IPS DF 6.9 (cell line): Measurements from ENCODE around the gene SRD5A1.

Experiments
- DNase-seq: peaks from one replicate; pipeline ENCODE4 v3.0.0-alpha.2; 2013; ENCODE audit warnings: low read depth, low spot score
- H3K27ac ChIP-seq: one replicate; pipeline ENCODE4 v1.5.1; 2013; ENCODE audit warnings: low read length, control low read depth
- H3K27me3 ChIP-seq: 2 replicates; pipeline ENCODE4 v1.6.1; 2013; ENCODE audit warnings: mild to moderate bottlenecking, low read length; ENCODE audit not compliant: control insufficient read depth, insufficient read depth
- H3K36me3 ChIP-seq: 2 replicates; pipeline ENCODE4 v1.6.1; 2013; ENCODE audit warnings: low read length; ENCODE audit not compliant: control insufficient read depth, insufficient read depth
- H3K4me1 ChIP-seq: 2 replicates; pipeline ENCODE4 v1.6.1; 2013; ENCODE audit warnings: low read length; ENCODE audit not compliant: control insufficient read depth, insufficient read depth
- H3K4me3 ChIP-seq: 2 replicates; pipeline ENCODE4 v1.5.1; 2013; ENCODE audit warnings: mild to moderate bottlenecking, low read length
- H3K9me3 ChIP-seq: 2 replicates; pipeline ENCODE4 v1.6.1; 2013; ENCODE audit warnings: low read length, inconsistent platforms; ENCODE audit not compliant: control insufficient read depth, insufficient read depth
- WGBS: extraction: QIAGEN DNeasy Blood & Tissue Kit; methylation state at CpG from one replicate; pipeline ENCODE4 v1.1.7; 2013; ENCODE audit warnings: mixed read lengths, missing lambda C conversion rate; ENCODE audit not compliant: insufficient read length, insufficient coverage; 5-methylcytosine and 5-hydroxymethylcytosine counted together

Gene SRD5A1

DNA sequence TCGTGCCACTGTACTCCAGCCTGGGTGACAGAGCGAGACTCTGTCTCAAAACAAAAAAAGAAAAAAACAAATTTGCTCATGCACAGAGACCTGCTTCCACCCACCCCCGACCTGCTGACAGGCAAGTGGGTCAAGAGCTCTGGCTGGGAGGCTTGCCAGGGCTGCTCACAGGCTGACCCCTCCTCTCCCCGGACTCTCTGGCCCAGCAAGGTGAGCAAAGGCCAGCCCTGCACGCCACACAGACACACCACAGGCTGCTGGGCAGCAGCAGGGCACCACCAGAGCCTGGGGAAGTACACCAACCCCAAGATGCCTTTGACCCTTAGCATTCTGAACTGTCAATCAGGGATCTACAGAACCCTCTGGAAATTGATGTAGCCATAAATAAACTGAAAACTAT is 29.6 kb upstream of the SRD5A1 start:
- WGBS: no CpG with 5 or more reads among the region's 5 CpGs
- no peaks in the 10 kb centered on the region for H3K4me1 ChIP-seq
- H3K4me3 ChIP-seq: no peak overlapping the region
- H3K36me3 ChIP-seq: peaks cover 46% of the 10 kb centered on the region
- no peak for DNase-seq
- H3K27me3 ChIP-seq: no peaks in the 10 kb centered on the region; the same call in 1 of the 2 replicates
- H3K27ac ChIP-seq: no peak overlapping the region
- H3K9me3 ChIP-seq: no peaks in the 10 kb centered on the region

- Histone ChIP-seq H3K4me3 (no peak overlapping the region), H3K9me3 (no peaks in the 10 kb centered on the region), H3K36me3 (peaks cover 46% of the 10 kb centered on the region), H3K4me1 (no peaks in the 10 kb centered on the region), H3K27me3 (no peaks in the 10 kb centered on the region; the same call in 1 of the 2 replicates), H3K27ac (no peak overlapping the region)
- DNase-seq: no peak
- WGBS: no CpG with 5 or more reads among the region's 6 CpGs
Measured at GRCh38 chr5:6604341-6604740, 28.9 kb upstream of the SRD5A1 start.

- H3K27ac ChIP-seq: no peak overlapping the region
- no peaks in the 10 kb centered on the region for H3K4me1 ChIP-seq
- WGBS: no CpG with 5 or more reads among the region's 12 CpGs
- no peak for DNase-seq
- H3K36me3 ChIP-seq: peaks cover 42% of the 10 kb centered on the region
- no peaks in the 10 kb centered on the region; the same call in 1 of the 2 replicates for H3K27me3 ChIP-seq
- H3K4me3 ChIP-seq: no peak overlapping the region
- H3K9me3 ChIP-seq: no peaks in the 10 kb centered on the region
Measured at GRCh38 chr5:6604946-6605345, 28.3 kb upstream of the SRD5A1 start.

GRCh38 chr5:6606884-6607558 is 26.2 kb upstream of the SRD5A1 start:
- no peaks in the 10 kb centered on the region for H3K4me1 ChIP-seq
- DNase-seq: no peak
- H3K27me3 ChIP-seq: no peaks in the 10 kb centered on the region; the same call in 1 of the 2 replicates
- 100% methylated on average over 1 of the region's 9 CpGs for WGBS
- H3K36me3 ChIP-seq: peaks cover 50% of the 10 kb centered on the region
- no peak overlapping the region for H3K4me3 ChIP-seq
- H3K27ac ChIP-seq: no peak overlapping the region
- no peaks in the 10 kb centered on the region for H3K9me3 ChIP-seq

GRCh38 chr5:6607559-6607936 is 25.7 kb upstream of the SRD5A1 start:
- Histone ChIP-seq H3K36me3 (peaks cover 49% of the 10 kb centered on the region), H3K4me3 (no peak overlapping the region), H3K9me3 (no peaks in the 10 kb centered on the region), H3K27me3 (no peaks in the 10 kb centered on the region; the same call in 1 of the 2 replicates), H3K27ac (no peak overlapping the region), H3K4me1 (no peaks in the 10 kb centered on the region)
- WGBS: no CpG with 5 or more reads among the region's 5 CpGs
- no peak for DNase-seq

DNA sequence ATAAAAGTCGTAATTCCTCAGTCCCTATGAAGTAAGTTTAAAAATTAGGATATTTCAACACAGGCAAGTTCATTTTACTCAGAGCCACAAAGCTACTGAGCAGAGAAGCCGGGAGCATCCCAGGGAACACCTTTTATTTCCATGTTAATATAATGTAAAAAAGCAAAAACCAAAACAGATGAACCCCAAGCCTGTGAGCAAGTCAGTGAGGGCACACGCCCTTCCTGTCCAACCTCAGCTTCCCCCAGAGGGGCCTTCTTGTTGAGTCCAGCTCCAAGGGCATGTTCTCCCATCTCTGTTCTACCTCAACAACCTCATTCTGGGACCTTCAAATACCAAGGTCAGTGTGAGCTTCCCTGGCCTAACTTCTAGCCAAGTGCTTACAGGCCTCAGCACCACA is 25.2 kb upstream of the SRD5A1 start:
- DNase-seq: no peak
- H3K4me3 ChIP-seq: no peak overlapping the region
- H3K27me3 ChIP-seq: no peaks in the 10 kb centered on the region; the same call in 1 of the 2 replicates
- H3K27ac ChIP-seq: no peak overlapping the region
- H3K36me3 ChIP-seq: peaks cover 52% of the 10 kb centered on the region
- H3K9me3 ChIP-seq: no peaks in the 10 kb centered on the region
- no peaks in the 10 kb centered on the region for H3K4me1 ChIP-seq
- no CpG with 5 or more reads among the region's 3 CpGs for WGBS

- no CpG with 5 or more reads among the region's 20 CpGs for WGBS
- DNase-seq: no peak
- Histone ChIP-seq H3K36me3 (peaks cover 61% of the 10 kb centered on the region), H3K4me3 (no peak overlapping the region), H3K4me1 (no peaks in the 10 kb centered on the region), H3K9me3 (no peaks in the 10 kb centered on the region), H3K27ac (no peak overlapping the region), H3K27me3 (no peaks in the 10 kb centered on the region)
Measured at GRCh38 chr5:6611334-6612256, 21.6 kb upstream of the SRD5A1 start.

DNA sequence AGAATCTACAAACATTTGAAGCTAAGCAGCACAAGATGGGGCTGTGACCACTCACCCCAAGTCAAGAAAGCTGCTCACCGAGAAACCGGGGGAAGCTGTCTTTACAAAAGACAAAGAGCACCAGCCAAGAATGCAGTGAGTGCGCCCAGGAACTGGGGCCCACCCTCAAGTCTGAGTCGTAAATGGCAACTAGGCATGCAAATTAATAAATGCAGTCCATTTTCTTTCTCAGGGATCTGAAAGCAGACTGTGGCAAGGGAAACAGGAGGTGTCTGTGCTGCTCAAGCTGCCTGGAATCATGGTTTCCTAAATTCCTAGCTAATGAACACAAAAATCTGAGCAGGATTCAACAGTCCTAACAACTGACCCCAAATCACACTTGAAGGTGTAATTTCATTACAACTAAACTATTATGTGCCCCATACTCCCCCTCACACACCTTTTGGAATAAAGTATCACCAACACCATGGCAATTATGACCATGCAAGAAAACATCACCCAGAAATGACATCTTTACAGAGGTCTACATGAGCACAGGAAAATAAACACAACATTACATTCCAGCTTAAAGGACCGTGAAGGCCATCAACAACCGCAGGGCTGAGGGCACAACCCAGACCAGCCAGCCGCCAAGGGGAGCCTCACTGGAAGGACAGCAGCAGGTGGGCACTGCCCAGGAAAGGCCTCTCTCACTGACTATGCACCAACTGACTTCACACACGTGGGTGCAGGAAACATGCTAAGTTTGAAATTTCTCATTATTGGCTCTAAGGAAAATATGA is 18.0 kb upstream of the SRD5A1 start:
- Histone ChIP-seq H3K36me3 (peaks cover 52% of the 10 kb centered on the region), H3K4me1 (no peaks in the 10 kb centered on the region), H3K4me3 (no peak overlapping the region), H3K9me3 (no peaks in the 10 kb centered on the region), H3K27me3 (no peaks in the 10 kb centered on the region), H3K27ac (no peak overlapping the region)
- DNase-seq: no peak
- no CpG with 5 or more reads among the region's 8 CpGs for WGBS

DNA sequence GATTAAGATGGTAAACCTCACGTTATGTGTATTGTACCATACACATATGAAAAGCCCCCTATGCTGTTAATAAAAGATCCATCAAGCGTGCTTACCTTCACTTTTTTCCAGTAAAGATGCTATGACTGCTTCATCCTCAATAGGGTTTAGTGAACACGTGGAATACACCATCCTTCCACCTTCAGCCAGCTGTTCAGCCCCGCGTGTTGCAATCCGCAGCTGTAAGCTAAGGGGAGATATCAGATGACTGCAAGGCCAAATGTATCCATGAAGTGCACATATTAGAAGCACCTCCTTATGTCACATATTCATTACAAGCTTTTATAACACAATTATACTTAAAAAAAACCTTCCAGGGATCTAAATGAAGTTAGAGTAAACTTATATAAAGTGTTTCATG is 16.6 kb upstream of the SRD5A1 start:
- Histone ChIP-seq H3K36me3 (peaks cover 46% of the 10 kb centered on the region), H3K9me3 (no peaks in the 10 kb centered on the region)
- no CpG with 5 or more reads among the region's 6 CpGs for WGBS

DNA sequence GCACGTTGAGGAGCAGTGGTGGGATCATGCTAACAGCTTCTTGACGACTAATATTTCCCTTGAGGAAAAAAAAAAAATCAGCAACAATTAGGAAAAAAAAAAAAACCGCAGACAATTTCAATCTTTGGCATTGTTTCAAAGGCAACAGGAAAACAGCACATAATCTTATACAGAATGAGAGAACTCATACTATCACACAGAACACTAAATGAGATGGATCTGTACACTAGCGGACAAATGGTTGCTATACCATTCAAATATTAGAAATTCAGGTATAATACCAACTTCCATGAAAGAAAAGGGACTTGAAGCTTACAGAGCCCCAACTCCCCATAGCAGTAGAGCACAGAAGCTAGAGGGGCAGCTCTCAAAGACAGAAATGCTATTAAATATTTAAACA is 10.0 kb upstream of the SRD5A1 start:
- no peak for DNase-seq
- H3K27ac ChIP-seq: no peak overlapping the region
- no peak overlapping the region for H3K4me3 ChIP-seq
- no peaks in the 10 kb centered on the region for H3K27me3 ChIP-seq
- peaks cover 32% of the 10 kb centered on the region for H3K36me3 ChIP-seq
- H3K9me3 ChIP-seq: no peaks in the 10 kb centered on the region
- H3K4me1 ChIP-seq: no peaks in the 10 kb centered on the region
- WGBS: no CpG with 5 or more reads among the region's 4 CpGs

More for the DNA sequence above, 16.6 kb upstream of the SRD5A1 start:
- no peak overlapping the region for H3K27ac ChIP-seq
- DNase-seq: no peak
- no peaks in the 10 kb centered on the region for H3K27me3 ChIP-seq
- H3K4me1 ChIP-seq: no peaks in the 10 kb centered on the region
- no peak overlapping the region for H3K4me3 ChIP-seq
